NCI-H82 treated with DMSO at 0.1 percent for 48 hours (cell line): ENCODE data around the gene PTPN9.

Experiments used
- DNase-seq: peaks from one replicate; lab custom pipeline; 2025; ENCODE audit not compliant: unreplicated experiment; lab: John Stamatoyannopoulos, UW

PTPN9 gene

GRCh38 chr15:75425966-75426500, 153.1 kb downstream of the PTPN9 start:
- DNase-seq, result no peak

GRCh38 chr15:75422554-75422953, 156.6 kb downstream of the PTPN9 start:
- DNase-seq, result no peak

- no peak for DNase-seq
Observed at GRCh38 chr15:75420698-75421097, 158.4 kb downstream of the PTPN9 start.

GRCh38 chr15:75416584-75416983, 162.5 kb downstream of the PTPN9 start:
- DNase-seq, result no peak
